HEK293T (cell line): ENCODE measurements around the gene LHCGR.

Experiments
- BHLHE40 ChIP-seq: fragments of 450-650 bp; IDR thresholded peaks from 2 replicates; pipeline ENCODE4 v1.6.1; 2016; ENCODE audit warnings: mild to moderate bottlenecking, moderate library complexity, borderline replicate concordance
- ELF4 ChIP-seq: fragments of 450-650 bp; IDR thresholded peaks from 2 replicates; pipeline ENCODE4 v1.6.1; 2017; ENCODE audit warnings: antibody characterized with exemption
- FOXM1 ChIP-seq: fragments of 450-650 bp; IDR thresholded peaks from 2 replicates; pipeline ENCODE4 v1.6.1; 2017; ENCODE audit warnings: mild to moderate bottlenecking, borderline replicate concordance

DNA sequence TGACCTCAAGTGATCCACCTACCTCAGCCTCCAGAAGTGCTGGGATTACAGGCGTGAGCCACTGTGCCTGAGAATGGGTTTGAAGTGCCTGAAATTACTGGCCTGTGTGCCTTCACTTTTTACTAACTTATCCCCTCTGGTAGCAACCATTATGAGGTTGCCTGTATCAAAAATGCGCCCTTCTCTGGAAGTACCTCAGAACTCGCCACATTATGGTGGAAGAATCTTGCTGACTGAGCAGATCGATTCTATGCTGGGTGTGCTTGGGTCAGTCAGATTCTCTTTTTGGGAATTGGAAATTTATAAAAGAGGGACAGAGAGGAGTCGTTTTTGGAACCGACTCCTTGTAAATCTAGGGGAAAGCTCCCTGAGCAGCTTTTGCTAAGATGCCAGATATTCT lies 8.2 kb downstream of the LHCGR start:
- TF ChIP-seq FOXM1: no peak
- TF ChIP-seq BHLHE40: no peak
- TF ChIP-seq ELF4: no peak
